Activated CD8-positive, alpha-beta memory T cell treated with anti-CD3 and anti-CD28 coated beads, Interleukin-2, amount 50 U/mL, for 1 hour (primary cell): Measurements from ENCODE around the gene NDUFS5.
"Not testable (repeated sequence)": the region's sequence is repeated elsewhere in the genome, so short reads cannot be mapped to it uniquely, and the experiment has no call there.

Experiments used
- DNase-seq: peaks from one replicate; pipeline ENCODE4 v3.0.0-alpha.2; 2020; ENCODE audit errors: extremely low read depth

Gene NDUFS5

GRCh38 chr1:39016604-39017171 is 9.5 kb upstream of the NDUFS5 start:
- no peak for DNase-seq

DNA sequence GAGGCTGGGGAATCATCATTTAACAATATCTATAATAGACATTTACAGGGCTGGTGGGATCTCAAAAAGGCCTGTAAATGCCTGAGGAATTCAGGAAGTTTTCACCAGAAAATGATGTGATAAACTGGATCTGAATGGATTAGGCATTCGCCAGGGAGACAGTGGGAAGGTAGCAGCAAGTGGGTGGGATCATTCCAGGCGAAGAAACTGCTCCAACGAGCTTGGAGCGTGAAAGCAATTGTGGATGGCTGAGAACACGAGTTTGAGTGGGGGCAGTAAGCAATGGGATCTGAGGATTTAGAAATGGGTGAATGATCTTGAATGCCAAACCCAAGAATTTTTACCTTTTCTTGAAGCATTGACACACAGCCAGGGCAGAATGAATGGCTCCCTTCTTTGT is 8.9 kb upstream of the NDUFS5 start:
- no peak for DNase-seq

GRCh38 chr1:39020494-39020893 is 5.7 kb upstream of the NDUFS5 start:
- DNase-seq = not testable (repeated sequence)

- no peak for DNase-seq
Measured at GRCh38 chr1:39021426-39021825, 4.7 kb upstream of the NDUFS5 start.

GRCh38 chr1:39023140-39023539 is 3.0 kb upstream of the NDUFS5 start:
- DNase-seq = no peak

- DNase-seq = no peak
Measured at GRCh38 chr1:39026866-39027507, 837 bp downstream of the NDUFS5 start.

DNA sequence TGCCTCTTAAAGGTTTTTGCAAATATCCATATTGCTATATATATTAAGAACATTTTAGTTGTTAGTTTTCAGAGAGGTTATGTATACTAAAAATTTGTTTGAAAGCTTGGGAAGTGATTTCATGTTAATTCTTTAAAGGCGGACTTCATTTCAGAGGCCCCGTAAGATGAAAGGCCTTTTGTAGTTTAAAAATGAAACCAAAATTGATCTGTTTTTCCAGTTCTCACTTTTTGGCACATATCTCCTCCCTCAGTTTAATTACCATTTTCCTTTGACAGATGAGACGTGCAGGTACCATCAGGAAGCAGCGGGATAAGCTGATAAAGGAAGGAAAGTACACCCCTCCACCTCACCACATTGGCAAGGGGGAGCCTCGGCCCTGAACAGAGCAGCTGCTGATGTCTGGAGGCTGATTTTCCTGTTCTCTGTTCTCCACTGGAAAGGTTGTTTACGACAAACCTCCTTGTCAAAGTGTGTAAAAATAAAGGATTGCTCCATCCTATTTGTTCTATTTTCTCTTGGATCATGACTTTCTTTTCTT is 8.0 kb downstream of the NDUFS5 start:
- DNase-seq = no peak

GRCh38 chr1:39036678-39037077 is 10.5 kb downstream of the NDUFS5 start:
- no peak for DNase-seq

DNA sequence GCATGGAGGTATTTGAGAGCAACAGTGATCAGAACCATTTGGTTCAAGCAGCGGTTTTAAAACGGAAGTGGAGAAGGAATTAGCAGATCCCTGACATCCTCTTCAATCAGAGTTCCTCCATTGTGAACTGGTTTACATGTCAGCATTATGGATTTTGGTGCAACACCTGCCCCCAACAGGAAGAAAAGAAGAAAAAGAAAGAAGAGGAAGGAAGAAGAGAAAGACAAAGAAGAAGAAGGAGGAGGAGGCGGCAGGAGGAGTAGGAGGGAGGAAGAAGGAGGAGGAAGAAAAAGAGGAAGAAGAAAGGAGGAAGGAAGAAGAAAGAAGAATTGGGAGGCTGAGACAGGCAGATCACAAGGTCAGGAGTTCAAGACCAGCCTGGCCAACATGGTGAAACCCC is 17.4 kb downstream of the NDUFS5 start:
- no peak for DNase-seq

- DNase-seq = no peak
Measured at GRCh38 chr1:39044762-39045161, 18.6 kb downstream of the NDUFS5 start.

DNA sequence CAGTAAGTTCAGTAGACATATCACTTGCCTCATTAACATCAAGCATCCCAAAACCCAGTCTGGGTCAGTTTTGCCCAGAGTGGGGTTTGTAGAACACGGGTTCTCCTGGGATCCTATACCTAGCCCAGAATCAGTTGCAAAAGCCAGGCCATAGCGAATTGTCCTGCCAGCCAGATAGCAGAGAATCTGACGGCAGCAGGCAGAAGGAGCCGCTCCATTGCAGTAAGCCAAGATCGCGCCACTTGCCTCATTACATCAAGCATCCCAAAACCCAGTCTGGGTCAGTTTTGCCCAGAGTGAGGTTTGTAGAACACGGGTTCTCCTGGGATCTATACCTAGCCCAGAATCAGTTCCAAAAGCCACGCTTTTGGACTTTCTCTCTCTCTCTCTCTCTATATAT is 19.1 kb downstream of the NDUFS5 start:
- no peak for DNase-seq

DNA sequence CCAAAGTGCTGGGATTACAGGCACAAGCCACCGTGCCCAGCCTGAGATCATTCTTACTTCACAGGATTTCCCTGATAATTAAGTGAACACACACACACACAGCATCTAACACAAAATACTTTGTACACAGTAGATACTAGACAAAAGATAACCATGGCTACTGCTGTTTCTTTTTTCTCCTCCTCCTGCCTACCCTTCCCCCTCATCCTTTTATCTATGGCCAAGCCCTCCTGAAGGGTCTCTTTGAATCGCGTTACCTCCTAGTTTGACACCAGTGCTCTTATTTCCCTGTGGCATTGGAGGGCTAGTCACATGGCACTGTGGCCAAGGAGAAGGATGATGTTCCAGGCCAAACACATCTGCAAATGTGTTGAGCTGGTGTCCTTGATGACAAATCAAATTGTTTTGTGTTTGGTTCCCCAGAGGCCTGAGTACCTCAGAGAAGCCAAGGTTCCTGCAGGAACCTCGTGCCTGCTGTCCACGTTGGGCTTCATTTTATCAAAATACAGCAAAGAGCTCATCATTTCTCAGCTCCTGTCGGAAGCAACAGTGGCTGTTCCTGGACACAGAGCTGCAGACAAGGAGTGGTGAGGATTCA is 20.6 kb downstream of the NDUFS5 start:
- DNase-seq = no peak

DNA sequence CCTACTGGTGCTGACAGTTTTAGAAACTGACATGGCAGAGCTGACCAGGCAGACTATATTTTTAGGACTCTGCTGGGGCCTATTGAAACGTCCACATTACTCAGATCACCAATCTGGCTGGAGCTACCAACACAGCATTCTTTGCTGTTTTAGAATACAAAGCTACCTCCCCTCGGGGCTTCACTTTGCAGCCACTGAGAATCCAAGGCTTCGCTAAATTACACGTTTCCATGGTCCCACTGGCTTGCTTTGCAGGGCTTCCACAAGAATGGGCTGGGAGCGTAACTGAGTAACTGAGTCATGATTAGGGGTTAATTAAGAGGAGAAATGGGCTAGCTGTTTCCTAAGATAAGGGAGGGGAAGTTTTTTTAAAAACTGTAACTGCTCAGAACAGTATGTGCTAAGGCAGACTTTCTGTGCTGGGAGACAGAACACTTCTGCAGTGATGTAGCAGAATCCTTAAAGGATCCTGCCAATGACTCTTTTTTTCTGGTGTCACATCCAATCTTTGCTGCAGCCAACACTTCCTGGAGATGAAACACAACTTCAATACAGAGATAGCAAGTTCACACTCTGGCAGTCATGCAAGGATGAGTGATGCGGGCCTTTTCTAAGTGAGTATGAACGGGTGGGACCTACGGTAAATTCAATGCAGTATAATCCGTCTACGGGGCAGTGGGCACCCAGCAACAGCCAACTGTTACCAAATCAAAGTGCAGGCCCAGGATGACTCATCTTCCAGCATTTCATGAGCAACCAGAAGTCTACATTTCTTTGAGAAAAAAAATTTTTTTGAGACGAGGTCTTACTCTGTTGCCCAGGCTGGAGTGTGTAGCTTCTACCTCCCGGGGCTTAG is 21.5 kb downstream of the NDUFS5 start:
- no peak for DNase-seq

DNA sequence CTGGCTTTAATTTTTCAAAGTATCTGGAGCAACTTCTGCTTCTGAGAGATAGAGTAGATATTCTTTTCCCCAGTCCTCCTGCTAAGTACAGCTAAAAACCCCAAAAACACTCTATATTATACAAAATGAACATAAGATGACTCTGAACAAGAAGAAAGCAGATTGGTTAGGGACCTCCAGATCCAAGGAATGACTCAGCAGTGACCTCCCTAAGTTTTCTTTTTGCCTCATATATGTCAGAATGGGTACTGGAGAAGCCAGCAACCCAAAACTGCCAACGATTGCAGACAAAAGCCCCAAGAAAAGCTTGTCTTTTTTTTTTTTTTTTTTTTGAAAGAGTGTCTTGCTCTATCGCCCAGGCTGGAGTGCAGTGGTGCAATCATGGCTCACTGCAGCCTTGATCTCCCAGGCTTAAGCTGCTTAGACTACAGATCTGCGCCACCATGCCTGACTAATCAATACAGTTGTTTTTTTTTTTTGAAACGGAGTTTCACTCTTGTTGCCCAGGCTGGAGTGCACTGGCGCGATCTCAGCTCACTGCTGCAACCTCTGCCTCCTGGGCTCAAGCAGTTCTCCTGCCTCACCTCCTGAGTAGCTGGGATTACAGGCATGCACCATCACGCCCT is 22.7 kb downstream of the NDUFS5 start:
- DNase-seq = no peak

DNA sequence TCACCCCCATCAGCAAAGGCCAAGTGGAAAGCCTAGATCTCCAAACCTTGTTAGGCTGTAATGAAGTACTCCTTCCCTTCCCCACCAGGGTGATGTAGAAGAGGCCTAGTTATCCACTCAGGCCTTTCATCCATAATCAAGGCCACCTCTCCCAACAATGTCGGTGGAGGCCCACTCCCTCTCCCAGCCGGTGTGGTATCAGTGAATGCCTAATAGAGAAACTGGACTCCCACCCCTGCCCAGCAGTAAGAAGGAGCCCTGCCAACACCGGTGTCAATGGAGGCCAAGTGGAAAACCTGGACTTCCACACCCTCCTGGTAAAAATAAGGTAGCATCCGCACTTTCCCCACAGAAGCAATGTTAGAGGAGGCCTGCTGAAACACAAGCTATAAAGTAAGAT is 23.9 kb downstream of the NDUFS5 start:
- no peak for DNase-seq

GRCh38 chr1:39051193-39051850 is 25.2 kb downstream of the NDUFS5 start:
- DNase-seq = not testable (repeated sequence)

DNA sequence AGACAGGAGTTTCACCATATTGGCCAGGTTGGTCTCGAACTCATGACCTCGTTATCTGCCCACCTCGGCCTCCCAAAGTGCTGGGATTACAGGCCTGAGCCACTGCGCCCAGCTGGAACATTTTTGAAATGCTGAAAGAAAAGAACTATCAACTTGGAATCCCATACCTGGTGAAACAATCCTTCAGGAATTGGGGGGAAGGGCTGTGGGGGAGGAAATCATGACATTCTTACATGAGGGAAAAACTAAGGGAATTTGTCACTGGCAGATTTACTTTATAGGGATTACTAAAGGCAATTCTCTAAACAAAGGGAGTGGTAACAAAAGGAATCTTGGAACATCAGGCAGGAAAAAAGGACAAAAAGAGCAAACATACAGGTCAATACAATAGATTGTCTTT is 25.8 kb downstream of the NDUFS5 start:
- no peak for DNase-seq

DNA sequence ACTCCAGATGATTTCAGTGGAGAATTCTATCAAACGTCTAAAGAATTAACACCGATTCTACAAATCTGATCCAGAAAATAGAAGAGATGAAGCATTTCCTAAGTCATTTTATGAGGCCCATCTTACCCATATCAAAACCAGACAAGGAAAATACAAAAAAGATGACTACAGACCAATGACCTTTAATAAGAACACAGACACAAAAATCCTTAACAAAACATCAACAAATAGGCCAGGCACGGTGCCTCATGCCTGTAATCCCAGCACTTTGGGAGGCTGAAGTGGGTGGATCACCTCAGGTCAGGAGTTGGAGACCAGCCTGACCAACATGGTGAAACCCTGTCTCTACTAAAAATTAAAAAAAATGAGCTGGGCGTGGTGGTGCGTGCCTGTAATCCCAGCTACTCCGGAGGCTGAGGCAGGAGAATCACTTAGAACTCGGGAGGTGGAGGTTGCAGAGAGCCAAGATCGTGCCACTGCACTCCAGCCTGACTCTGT is 29.1 kb downstream of the NDUFS5 start:
- not testable (repeated sequence) for DNase-seq

DNA sequence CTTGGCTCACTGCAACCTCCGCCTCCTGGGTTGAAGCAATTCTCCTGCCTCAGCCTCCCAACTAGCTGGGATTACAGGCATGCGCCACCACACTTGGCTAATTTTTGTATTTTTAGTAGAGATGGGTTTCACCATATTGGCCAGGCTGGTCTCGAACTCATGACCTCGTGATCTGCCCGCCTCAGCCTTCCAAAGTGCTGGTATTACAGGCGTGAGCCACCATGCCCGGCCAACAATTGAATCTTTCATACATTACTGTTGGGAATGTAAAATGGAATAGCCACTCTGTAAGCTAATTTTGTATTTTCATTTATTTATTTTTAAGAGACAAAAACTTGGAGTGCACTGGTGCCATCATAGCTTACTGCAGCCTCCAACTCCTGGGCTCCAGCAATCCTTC is 35.4 kb downstream of the NDUFS5 start:
- not testable (repeated sequence) for DNase-seq

- DNase-seq = no peak
Measured at GRCh38 chr1:39061951-39062350, 35.8 kb downstream of the NDUFS5 start.

GRCh38 chr1:39063191-39063590 is 37.0 kb downstream of the NDUFS5 start:
- DNase-seq = no peak
